Keratinocyte (primary cell): Measurements from ENCODE around the gene GDF2. TPM values are rescaled to one million over a fixed set of nuclear protein-coding genes. Genes with fewer than 3 reads are reported as not detected.

Source experiments
- DNase-seq: peaks from one replicate; pipeline ENCODE4 v3.0.0-alpha.2; 2011; ENCODE audit warnings: low read depth, missing footprints, low spot score
- FAIRE-seq: peaks from 2 replicates; lab custom pipeline; 2011; peaks lifted over from hg19 to GRCh38; lab: Jason Lieb, UNC
- H2AFZ ChIP-seq: 2 replicates; pipeline ENCODE4 v1.6.0; 2012; ENCODE audit warnings: low read length, control low read depth, inconsistent platforms; ENCODE audit not compliant: control insufficient read depth
- H3K27ac ChIP-seq: 2 replicates; pipeline ENCODE4 v1.5.1; 2011; ENCODE audit warnings: low read length; ENCODE audit not compliant: control insufficient read depth, insufficient read depth
- H3K27me3 ChIP-seq: 3 replicates; pipeline ENCODE4 v1.6.0; 2011; ENCODE audit warnings: low read length; ENCODE audit not compliant: control insufficient read depth, insufficient read depth; ENCODE audit errors: extremely low read depth
- H3K36me3 ChIP-seq, 2 experiments: 2 replicates in 1 of 2; 3 replicates in 1 of 2; pipeline ENCODE4 v1.5.1; 2011; ENCODE audit warnings: low read length in 2 of 2, mild to moderate bottlenecking in 1 of 2; ENCODE audit not compliant: control insufficient read depth in 2 of 2, insufficient read depth in 2 of 2; ENCODE audit errors: extremely low read depth in 1 of 2
- H3K4me1 ChIP-seq: 3 replicates; pipeline ENCODE4 v1.5.1; 2011; ENCODE audit warnings: low read length; ENCODE audit not compliant: control insufficient read depth, insufficient read depth; ENCODE audit errors: extremely low read depth
- H3K4me2 ChIP-seq: 3 replicates; pipeline ENCODE4 v1.6.0; 2011; ENCODE audit warnings: low read depth, low read length; ENCODE audit not compliant: control insufficient read depth, insufficient read depth; ENCODE audit errors: extremely low read depth
- H3K4me3 ChIP-seq, 3 experiments: fragments of 200-600 bp in 1 of 3; sonication (generic) in 1 of 3; 2 replicates in 2 of 3; 3 replicates in 1 of 3; pipeline ENCODE4 v1.5.1; 2011 to 2016; ENCODE audit warnings: low read length in 3 of 3, mild to moderate bottlenecking in 3 of 3, control low read depth in 2 of 3, inconsistent platforms in 1 of 3, low read depth in 1 of 3, mixed read lengths in 1 of 3, mixed run types in 1 of 3, moderate library complexity in 1 of 3; ENCODE audit not compliant: control insufficient read depth in 2 of 3, insufficient read depth in 2 of 3; ENCODE audit errors: extremely low read depth in 1 of 3
- H3K79me2 ChIP-seq: 2 replicates; pipeline ENCODE4 v1.6.0; 2012; ENCODE audit warnings: low read length; ENCODE audit not compliant: control insufficient read depth, insufficient read depth
- H3K9ac ChIP-seq: 3 replicates; pipeline ENCODE4 v1.6.0; 2011; ENCODE audit warnings: low read length; ENCODE audit not compliant: control insufficient read depth, insufficient read depth; ENCODE audit errors: extremely low read depth
- H3K9me1 ChIP-seq: 3 replicates; pipeline ENCODE4 v1.6.0; 2011; ENCODE audit warnings: low read length; ENCODE audit not compliant: control insufficient read depth, insufficient read depth; ENCODE audit errors: extremely low read depth
- H3K9me3 ChIP-seq: 2 replicates; pipeline ENCODE4 v1.5.1; 2012; ENCODE audit warnings: low read depth, low read length; ENCODE audit not compliant: control insufficient read depth
- H4K20me1 ChIP-seq: 3 replicates; pipeline ENCODE4 v1.6.0; 2011; ENCODE audit warnings: low read length; ENCODE audit not compliant: control insufficient read depth, insufficient read depth; ENCODE audit errors: extremely low read depth
- CTCF ChIP-seq, 3 experiments: IDR thresholded peaks in 1 of 3; conservative IDR thresholded peaks in 1 of 3; optimal IDR thresholded peaks in 1 of 3; 2 replicates in 2 of 3; 3 replicates in 1 of 3; pipeline versions ENCODE3 to v1.5.1; 2011; ENCODE audit warnings: low read length in 3 of 3, mild to moderate bottlenecking in 3 of 3, moderate library complexity in 2 of 3, control low read depth in 1 of 3, inconsistent platforms in 1 of 3; ENCODE audit not compliant: insufficient read depth in 2 of 3; ENCODE audit errors: extremely low read depth in 1 of 3
- EZH2 ChIP-seq: IDR thresholded peaks from one replicate; pipeline ENCODE4 v1.6.1; 2012; ENCODE audit warnings: inconsistent platforms, mild to moderate bottlenecking, low read length, moderate library complexity
- dilution Hi-C: fragments of 300-500 bp; cut with MboI; formaldehyde crosslinking; loops from one replicate; pipeline ENCODE4 v1.7.0; 2020; ENCODE audit warnings: low sequenced_read_pairs; ENCODE audit not compliant: extremely low pct_ligation_motif_present
- polyA plus RNA-seq, 5 experiments: library from polyadenylated mRNA; depleted of rRNA in 3 of 5; stranded (reverse) in 3 of 5; stranded (forward) in 1 of 5; unstranded in 1 of 5; fragments of >200 nt; gene quantifications; 1 replicate in 1 of 5; 2 replicates in 3 of 5; 3 replicates in 1 of 5; pipeline versions ENCODE4 v1.2.1 to v1.2.3, GENCODE V29; 2011 to 2012; ENCODE audit warnings: missing spikeins in 2 of 5, low read depth in 1 of 5, low replicate concordance in 1 of 5

Gene GDF2
- polyA plus RNA-seq, 1 donor (not counting 4 experiments of a cell fraction or from before 2014, with no cell fraction given), result not detected

- Histone ChIP-seq H3K9me3 (no peaks in the 10 kb centered on the region), H2AFZ (no peak overlapping the region), H3K9me1 (no peaks in the 10 kb centered on the region), H3K4me3 (no peak overlapping the region), H3K9ac (no peak overlapping the region), H3K36me3 (no peaks in the 10 kb centered on the region), H3K4me2 (no peak overlapping the region), H4K20me1 (no peaks in the 10 kb centered on the region), H3K27me3 (no peaks in the 10 kb centered on the region), H3K4me1 (no peaks in the 10 kb centered on the region), H3K27ac (no peak overlapping the region), H3K79me2 (no peaks in the 10 kb centered on the region)
- TF ChIP-seq CTCF (optimal IDR thresholded peaks at IDR 0.05 in 1 of 3, IDR thresholded peaks at IDR 0.05 in 1 of 3, conservative IDR thresholded peaks at IDR 0.05 in 1 of 3; ENCODE audit: extremely low read depth in 1 of 3, insufficient read depth in 2 of 3, low read length in 3 of 3) (no peak), EZH2 (no peak)
- DNase-seq (no peak), FAIRE-seq (no peak)
- dilution Hi-C loops, result no loop called here
These were observed 29.9 kb downstream of the GDF2 start for GRCh38 chr10:47351899-47352815.

- Histone ChIP-seq H3K9me3 (no peaks in the 10 kb centered on the region), H3K79me2 (no peaks in the 10 kb centered on the region), H3K4me2 (no peak overlapping the region), H3K27ac (no peak overlapping the region), H4K20me1 (no peaks in the 10 kb centered on the region), H3K9ac (no peak overlapping the region), H3K9me1 (no peaks in the 10 kb centered on the region), H3K27me3 (no peaks in the 10 kb centered on the region), H3K36me3 (no peaks in the 10 kb centered on the region), H3K4me3 (no peak overlapping the region), H2AFZ (no peak overlapping the region), H3K4me1 (no peaks in the 10 kb centered on the region)
- no peak for DNase-seq
- no peak for FAIRE-seq
- TF ChIP-seq CTCF (optimal IDR thresholded peaks at IDR 0.05 in 1 of 3, IDR thresholded peaks at IDR 0.05 in 1 of 3, conservative IDR thresholded peaks at IDR 0.05 in 1 of 3; ENCODE audit: extremely low read depth in 1 of 3, insufficient read depth in 2 of 3, low read length in 3 of 3) (no peak), EZH2 (no peak)
- dilution Hi-C loops, result no loop called here
These were observed 31.1 kb downstream of the GDF2 start for GRCh38 chr10:47353351-47353750.
